T47D (cell line): Measurements from ENCODE around the gene CNIH4.
"Not testable (repeated sequence)": the region's sequence is repeated elsewhere in the genome, so short reads cannot be mapped to it uniquely, and the experiment has no call there.

Experiments
- DNase-seq, 2 experiments: peaks; one replicate each; pipeline versions ENCODE4 v3.0.0 to v3.0.0-alpha.2; 2011 to 2012; ENCODE audit warnings: low read depth in 1 of 2, low spot score in 1 of 2
- JUND ChIP-seq: IDR thresholded peaks from 2 replicates; pipeline ENCODE4 v1.6.1; 2012; ENCODE audit warnings: low read depth
- in situ Hi-C: cut with HindIII; loops from 2 replicates; pipeline ENCODE4 v1.10.0; 2016; ENCODE audit warnings: low sequenced_read_pairs, low pct_unique_long_range_greater_than_20kb

The CNIH4 gene

DNA sequence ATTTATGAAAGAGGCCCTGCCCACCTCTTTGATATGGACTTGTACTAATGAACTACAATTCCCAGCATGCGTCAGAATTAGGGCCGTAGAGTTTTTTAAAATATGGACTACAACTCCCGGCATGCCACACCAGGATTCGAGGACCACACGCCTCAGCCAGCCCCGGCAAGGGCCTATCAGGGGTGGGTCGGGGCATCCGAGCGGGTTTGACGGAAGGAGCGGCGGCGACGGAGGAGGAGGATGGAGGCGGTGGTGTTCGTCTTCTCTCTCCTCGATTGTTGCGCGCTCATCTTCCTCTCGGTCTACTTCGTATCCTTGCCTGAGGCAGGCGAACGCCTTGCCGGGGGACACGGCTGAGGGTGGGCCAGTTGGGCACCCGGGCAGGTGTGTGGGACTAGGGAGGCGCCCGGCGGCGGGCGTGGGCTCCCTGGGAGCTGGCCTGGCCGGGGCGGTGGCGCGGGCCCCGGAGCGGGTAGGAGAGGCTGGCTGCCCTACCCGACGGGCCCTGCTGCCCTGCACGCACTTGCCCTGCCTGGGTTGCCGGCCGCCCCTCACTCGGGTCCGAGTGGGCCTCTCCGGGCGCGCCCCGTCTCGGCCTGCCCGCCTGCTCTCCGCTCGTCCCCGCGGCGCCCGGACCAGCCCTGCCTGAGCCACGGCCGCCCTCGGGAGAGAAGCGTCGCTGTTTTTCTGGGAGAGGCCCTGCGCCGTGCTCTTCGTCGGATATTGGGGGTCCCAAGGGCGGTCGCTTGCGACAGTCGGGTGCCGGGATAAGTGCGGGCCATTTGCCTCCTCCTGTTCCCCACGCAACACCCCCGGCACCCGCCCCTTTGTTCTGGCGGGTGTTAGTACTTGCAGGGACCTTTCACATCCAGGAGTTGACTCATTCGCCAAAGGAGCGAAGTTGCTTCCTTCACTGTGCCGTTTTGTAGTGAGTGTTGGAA is at the start of gene CNIH4:
TSS of gene CNIH4 (plus strand) at position 195 of the 941 bp plus-strand sequence. CDS start at position 241, 46 bp downstream.
- in situ Hi-C loops: no loop called here
- TF ChIP-seq JUND: no peak
- peak; percentile 95 to 97 for DNase-seq

DNA sequence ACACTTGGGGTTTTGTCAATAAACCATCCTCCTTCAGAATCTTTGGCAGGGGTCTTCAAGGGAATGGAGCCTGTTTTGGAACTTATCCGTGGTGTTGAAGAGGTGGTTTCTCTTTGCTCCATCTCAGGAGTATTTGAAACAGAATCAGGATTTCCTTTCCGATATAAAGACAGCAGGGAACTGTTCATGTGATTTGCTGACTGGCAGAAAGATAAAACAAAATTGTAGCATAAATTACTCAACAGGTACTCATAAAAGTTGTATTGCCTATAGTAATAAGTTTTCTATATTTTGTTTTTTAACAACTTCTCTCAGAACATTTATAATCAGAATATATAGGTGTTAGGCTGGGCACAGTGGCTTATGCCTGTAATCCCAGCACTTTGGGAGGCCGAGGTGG is 48.6 kb upstream of the CNIH4 start:
- in situ Hi-C loops: no loop called here
- DNase-seq: no peak
- no peak for TF ChIP-seq JUND

DNA sequence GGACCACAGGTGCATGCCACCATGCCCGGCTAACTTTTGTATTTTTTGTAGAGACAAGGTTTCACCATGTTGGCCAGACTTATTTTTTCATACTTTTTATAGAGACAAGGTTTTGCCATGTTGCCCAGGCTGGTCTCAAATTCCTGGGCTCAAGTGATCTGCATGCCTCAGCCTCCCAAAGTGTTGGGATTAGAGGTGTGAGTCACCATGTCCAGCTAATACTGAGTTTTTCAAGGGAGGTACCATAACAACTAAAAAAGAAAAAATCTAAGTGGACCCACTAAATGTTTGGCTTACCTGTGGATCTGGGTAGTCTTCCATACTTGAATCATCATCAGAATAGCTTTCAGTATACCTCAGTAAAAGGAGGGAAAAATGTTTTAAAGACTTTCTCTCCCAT is 45.2 kb upstream of the CNIH4 start:
- not testable (repeated sequence) for DNase-seq

DNA sequence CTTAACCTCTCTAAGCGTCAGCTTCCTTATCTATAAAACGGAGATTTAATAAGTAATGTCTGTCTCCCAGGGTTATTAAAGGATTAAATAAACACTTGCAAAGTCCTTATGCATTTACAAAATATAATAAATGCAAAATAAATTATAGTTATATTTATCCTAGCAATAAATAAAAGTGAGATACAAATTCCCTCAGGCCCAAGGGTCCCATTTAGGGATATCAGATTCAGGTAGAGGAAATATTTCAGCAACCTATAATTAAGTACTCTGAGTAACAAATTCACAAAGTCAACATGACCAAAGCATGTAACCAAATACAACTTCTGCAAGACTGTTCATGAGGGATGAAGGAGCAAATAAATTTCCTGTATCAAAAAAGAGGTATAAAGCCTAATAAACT is 44.7 kb upstream of the CNIH4 start:
- in situ Hi-C loops: no loop called here
- DNase-seq: no peak
- TF ChIP-seq JUND: no peak

More for the DNA sequence above, 45.2 kb upstream of the CNIH4 start:
- in situ Hi-C loops: not testable (repeated sequence)

DNA sequence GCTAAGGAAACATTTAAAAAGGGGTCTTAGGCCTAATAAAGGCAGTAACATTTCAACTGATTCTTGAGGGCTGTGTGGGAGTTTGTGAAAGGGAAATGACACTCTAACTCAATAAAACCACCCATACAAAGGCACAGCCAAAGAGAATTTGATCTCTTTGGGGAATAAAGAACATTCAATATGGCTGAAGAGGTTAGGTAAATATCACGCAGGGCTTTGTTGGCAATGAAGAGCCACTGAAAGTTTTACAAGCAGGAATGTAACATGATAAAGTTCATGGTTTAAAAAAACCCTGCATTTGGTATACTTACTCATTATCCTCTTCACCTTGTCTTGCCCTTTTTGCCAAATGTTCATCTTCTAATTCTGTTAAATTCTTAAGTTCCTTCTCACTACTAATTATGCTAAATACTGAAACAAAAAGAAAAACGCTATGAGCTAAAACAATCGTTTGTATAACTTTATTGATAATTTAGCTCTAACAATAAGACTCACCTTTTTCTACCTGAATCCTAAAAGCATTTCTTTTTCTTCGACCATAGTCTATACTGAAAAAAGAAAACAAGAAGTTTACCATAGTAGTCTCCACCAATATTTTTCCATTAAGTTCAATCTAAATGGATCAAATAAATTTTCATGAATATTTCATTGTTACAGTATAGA is 39.2 kb upstream of the CNIH4 start:
- no peak for DNase-seq
- in situ Hi-C loops: no loop called here
- TF ChIP-seq JUND: no peak

DNA sequence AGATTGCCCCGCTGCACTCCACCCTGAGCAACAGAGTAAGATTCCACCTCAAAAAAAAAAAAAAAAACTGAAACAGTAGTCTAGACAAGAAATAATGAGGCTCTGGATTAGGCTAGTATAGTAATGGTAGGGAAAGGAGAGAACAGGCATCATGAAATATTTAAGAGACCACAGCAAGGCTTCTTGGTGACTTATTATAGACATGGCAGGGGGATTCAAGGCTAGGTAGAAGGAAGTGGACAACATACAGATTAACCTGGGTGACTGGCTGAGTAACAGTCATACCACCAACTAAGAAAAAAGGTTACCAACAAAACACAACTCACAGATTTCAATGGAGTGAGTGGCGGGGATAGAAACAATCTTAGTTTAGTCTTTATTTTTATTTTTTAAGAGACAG is 35.0 kb upstream of the CNIH4 start:
- TF ChIP-seq JUND: no peak
- in situ Hi-C loops: no loop called here
- DNase-seq: no peak

DNA sequence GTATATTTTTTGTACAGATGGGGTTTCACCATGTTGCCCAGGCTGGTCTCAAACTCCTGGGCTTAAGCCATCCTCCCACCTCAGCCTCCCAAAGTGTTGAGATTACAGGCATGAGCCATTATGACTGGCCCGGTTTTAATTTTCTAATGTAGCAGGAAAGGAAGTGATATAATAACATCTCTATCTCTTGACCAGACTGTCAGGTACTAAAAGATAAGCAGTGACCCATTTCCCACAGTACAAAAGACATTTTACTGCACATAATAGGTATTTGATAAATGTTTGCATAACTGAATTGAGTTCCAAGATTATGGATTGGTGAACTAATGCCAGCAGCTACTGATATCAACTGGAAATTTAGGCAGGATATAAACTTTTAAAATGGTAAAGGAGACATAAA is 30.7 kb upstream of the CNIH4 start:
- in situ Hi-C loops: no loop called here
- no peak for TF ChIP-seq JUND
- DNase-seq: no peak

DNA sequence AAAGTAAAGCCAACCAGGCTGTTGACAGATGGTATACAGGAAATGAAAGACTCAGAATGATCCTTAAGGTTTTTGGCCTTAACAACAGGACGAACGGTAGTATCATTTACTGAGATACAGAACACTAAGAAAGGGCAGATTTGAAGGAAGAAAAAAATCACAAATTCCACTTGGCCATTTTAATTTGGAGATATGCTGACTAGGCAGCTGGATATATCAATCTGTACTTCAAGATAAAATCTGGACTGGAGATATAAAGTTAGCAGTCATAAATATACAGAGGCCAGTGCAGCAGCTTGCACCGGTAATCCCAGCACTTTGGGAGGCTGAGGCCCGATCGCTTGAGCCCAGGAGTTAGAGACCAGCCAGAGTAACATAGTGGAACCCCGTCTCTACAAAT is 28.0 kb upstream of the CNIH4 start:
- TF ChIP-seq JUND: no peak
- in situ Hi-C loops: no loop called here
- no peak for DNase-seq

DNA sequence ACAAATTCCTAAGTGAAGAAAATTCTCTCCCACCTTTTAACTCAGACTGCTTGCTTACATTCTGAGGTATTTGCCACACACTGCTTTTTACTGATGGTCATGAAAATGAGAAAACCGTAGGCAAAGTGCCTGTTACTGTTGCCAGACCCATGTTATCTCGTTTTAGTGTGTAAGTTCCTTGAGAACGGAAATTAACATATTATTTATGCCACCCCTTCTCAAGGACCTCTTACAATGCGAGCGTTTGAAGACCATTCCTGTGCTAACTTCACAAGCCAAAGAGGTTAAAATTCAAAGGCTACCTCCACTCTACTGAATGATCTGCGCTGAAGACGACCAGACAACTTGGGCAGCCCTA is 27.2 kb upstream of the CNIH4 start:
- DNase-seq: no peak
- no peak for TF ChIP-seq JUND
- in situ Hi-C loops: no loop called here

DNA sequence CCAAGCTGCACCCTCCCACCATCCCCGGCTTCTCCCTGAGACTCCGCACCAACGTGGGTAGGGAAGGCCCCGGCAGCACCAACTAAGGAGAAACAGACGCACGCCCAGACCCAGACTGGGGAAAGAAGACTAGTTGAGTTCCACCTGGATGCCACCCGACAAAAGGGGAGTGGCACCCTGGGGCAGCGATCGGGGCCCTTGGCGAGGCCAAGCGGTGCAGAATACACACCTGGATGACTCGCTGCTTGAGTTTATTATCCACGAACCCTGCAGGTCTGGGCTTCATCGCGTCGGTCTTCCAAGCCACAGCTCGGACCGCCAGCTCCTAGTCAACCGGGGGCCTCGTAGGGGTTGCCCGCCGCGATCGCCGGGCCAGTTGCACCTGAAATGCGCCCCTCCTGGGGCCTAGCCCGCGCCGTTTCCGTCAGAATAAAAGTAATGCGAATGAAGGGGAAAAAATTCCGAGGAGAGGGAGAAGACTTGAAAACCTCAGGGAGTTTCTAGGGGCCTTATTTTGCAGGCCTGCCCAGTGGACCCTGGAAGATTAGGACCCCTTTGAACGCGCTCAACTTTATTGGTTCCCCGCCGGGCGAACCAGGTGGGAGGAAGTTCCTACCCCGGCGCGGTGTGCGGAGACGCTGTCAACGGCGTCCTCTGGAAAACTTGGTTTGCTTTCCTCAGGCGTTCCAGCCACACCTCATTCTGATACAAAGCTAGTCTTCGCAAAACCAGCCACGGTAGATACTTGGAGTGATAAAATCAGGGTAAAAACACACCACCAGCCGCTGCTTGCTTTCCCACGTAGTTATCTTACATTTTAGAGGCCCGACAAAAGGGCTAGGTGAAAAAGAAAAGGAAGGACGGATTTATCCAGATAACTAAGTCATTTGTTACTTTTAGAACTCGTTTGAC is 26.6 kb upstream of the CNIH4 start, which contains the start of gene NVL:
TSS of gene NVL (minus strand) at position 331 of the 912 bp plus-strand sequence. CDS start at position 286, 45 bp downstream.
- in situ Hi-C loops: no loop called here
- peak; percentile 80 to 96 for DNase-seq
- no peak for TF ChIP-seq JUND

DNA sequence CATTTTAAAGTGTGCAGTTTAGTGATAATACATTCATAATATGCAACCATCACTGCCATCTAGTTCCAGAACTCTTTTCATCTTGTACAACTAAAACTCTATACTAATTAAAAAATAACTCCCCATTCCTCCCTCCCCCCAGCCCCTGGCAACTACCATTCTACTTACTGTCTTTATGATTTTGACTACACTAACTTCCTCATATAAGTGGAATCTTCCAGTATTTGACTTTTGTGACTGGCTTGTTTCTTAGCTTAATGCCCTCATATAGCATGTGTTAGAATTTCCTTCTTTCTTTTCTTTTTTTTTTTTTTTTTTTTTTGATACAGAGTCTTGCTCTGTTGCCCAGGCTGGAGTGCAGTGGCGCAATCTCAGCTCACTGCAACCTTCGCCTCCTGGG is 25.4 kb upstream of the CNIH4 start:
- no peak for DNase-seq
- no peak for TF ChIP-seq JUND
- in situ Hi-C loops: no loop called here

DNA sequence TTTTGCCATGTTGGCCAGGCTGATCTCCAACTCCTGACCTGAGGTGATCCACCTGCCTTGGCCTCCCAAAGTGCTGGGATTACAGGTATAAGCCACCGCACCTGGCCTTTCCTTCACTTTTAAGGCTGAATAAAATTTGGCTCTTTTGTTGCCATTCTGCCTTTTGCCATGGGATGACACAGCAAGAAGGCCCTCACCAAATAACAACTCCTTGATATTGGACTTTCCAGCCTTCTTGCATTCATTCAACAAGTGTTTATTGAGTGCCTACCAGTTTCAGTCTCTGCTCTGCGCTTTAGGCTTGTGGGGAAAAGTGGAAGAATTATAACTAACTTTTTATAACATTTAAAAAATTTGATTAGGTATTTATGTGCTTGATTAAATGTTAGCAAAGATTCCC is 24.9 kb upstream of the CNIH4 start:
- no peak for DNase-seq
- in situ Hi-C loops: no loop called here

More for the DNA sequence above, 24.9 kb upstream of the CNIH4 start:
- TF ChIP-seq JUND: no peak
